ENCODE measurements around the gene AHNAK.

DNA sequence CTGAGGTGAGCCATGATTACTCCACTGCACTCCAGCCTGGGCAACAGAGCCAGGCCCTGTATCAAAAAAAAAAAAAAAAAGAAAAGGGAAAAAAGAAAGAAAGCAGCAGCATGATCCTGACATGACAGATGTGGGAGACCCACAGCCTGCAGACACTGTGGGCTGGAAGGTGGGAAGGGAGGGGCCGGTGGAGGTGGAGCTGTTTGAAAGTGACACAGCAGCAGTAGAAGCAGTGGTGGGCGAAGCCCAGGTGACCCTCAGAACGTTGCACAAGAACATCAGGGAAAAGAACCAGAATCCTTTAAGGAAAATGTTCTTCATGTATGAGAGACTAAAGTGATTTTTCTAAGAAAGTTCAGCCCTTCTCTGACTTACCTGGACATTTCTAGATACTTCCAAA lies 154.1 kb downstream of the AHNAK start:
- TF ChIP-seq POLR2AphosphoS5 (IDR thresholded peaks at IDR 0.05) (no peak), CTCF (IDR thresholded peaks at IDR 0.05) (no peak)

All from stomach (tissue), 4 donors.